ENCODE results near the gene WNT9A. TPM values are rescaled to one million over a fixed set of nuclear protein-coding genes. Genes with fewer than 3 reads are reported as not detected.

The WNT9A gene
- total RNA-seq, 2 donors from 2014 or later, result 1.2 to 1.7 TPM

GRCh38 chr1:227952374-227953021, 4.8 kb upstream of the WNT9A start:
- no peak overlapping the region for H3K27ac ChIP-seq (ENCODE audit: low read depth, low read length)
- WGBS, 2 experiments (ENCODE audit: insufficient coverage in 1 of 2, insufficient read length in 1 of 2), result 85 to 93% methylated on average over 12 to 18 of the region's 18 CpGs
- no peak for TF ChIP-seq CTCF (conservative IDR thresholded peaks at IDR 0.05)

GRCh38 chr1:227951624-227952373, 4.1 kb upstream of the WNT9A start:
- TF ChIP-seq CTCF (conservative IDR thresholded peaks at IDR 0.05), result no peak
- H3K27ac Mint-ChIP-seq, result no peak overlapping the region
- peaks cover 5% of the 10 kb centered on the region for H3K4me1 Mint-ChIP-seq
- 91 to 93% methylated on average over 6 to 9 of the region's 9 CpGs for WGBS, 2 experiments (ENCODE audit: insufficient coverage in 1 of 2, insufficient read length in 1 of 2)
- no peaks in the 10 kb centered on the region for H3K4me1 ChIP-seq (ENCODE audit: control insufficient read depth, insufficient read depth, low read length)
- H3K9me3 ChIP-seq (ENCODE audit: control insufficient read depth, low read length), result peaks cover 15% of the 10 kb centered on the region
- no peak overlapping the region for H3K27ac ChIP-seq (ENCODE audit: low read depth, low read length)
- peaks cover 70% of the 10 kb centered on the region for H3K27me3 Mint-ChIP-seq (ENCODE audit: insufficient read depth)
- no peaks in the 10 kb centered on the region for H3K36me3 ChIP-seq (ENCODE audit: control insufficient read depth, insufficient read depth, low read length)
- peaks cover 3% of the 10 kb centered on the region for H3K9me3 Mint-ChIP-seq
- no peaks in the 10 kb centered on the region for H3K36me3 Mint-ChIP-seq (ENCODE audit: low read depth)
- no peak overlapping the region for H3K4me3 ChIP-seq (ENCODE audit: low read length)
- H3K9ac ChIP-seq (ENCODE audit: extremely low read depth, low read length, poor library complexity, severe bottlenecking), result no peak overlapping the region
- DNase-seq, result peak; percentile 15
- no peak overlapping the region for H3K4me3 Mint-ChIP-seq
- H3K27me3 ChIP-seq (ENCODE audit: control insufficient read depth, insufficient read depth, low read length, poor library complexity, severe bottlenecking), result peaks cover 37% of the 10 kb centered on the region

More at GRCh38 chr1:227952374-227953021, 4.8 kb upstream of the WNT9A start:
- peaks cover 70% of the 10 kb centered on the region for H3K27me3 Mint-ChIP-seq (ENCODE audit: insufficient read depth)
- peaks cover 3% of the 10 kb centered on the region for H3K9me3 Mint-ChIP-seq
- H3K36me3 Mint-ChIP-seq (ENCODE audit: low read depth), result no peaks in the 10 kb centered on the region
- H3K9ac ChIP-seq (ENCODE audit: extremely low read depth, low read length, poor library complexity, severe bottlenecking), result no peak overlapping the region
- no peak overlapping the region for H3K27ac Mint-ChIP-seq
- H3K4me3 ChIP-seq (ENCODE audit: low read length), result no peak overlapping the region
- no peaks in the 10 kb centered on the region for H3K4me1 ChIP-seq (ENCODE audit: control insufficient read depth, insufficient read depth, low read length)
- H3K36me3 ChIP-seq (ENCODE audit: control insufficient read depth, insufficient read depth, low read length), result no peaks in the 10 kb centered on the region
- peak; percentile 31 for DNase-seq
- H3K4me3 Mint-ChIP-seq, result no peak overlapping the region
- H3K4me1 Mint-ChIP-seq, result peaks cover 3% of the 10 kb centered on the region
- peaks cover 15% of the 10 kb centered on the region for H3K9me3 ChIP-seq (ENCODE audit: control insufficient read depth, low read length)
- H3K27me3 ChIP-seq (ENCODE audit: control insufficient read depth, insufficient read depth, low read length, poor library complexity, severe bottlenecking), result peaks cover 31% of the 10 kb centered on the region

- no peak overlapping the region for H3K27ac ChIP-seq (ENCODE audit: low read depth, low read length)
- Mint-ChIP-seq H3K4me3 (no peak overlapping the region), H3K27ac (no peak overlapping the region), H3K27me3 (ENCODE audit: insufficient read depth) (peaks cover 63% of the 10 kb centered on the region), H3K9me3 (peaks cover 3% of the 10 kb centered on the region), H3K4me1 (peaks cover 5% of the 10 kb centered on the region), H3K36me3 (ENCODE audit: low read depth) (no peaks in the 10 kb centered on the region)
- H3K9ac ChIP-seq (ENCODE audit: extremely low read depth, low read length, poor library complexity, severe bottlenecking), result no peak overlapping the region
- DNase-seq, result no peak
- no peaks in the 10 kb centered on the region for H3K36me3 ChIP-seq (ENCODE audit: control insufficient read depth, insufficient read depth, low read length)
- WGBS, 2 experiments (ENCODE audit: insufficient coverage in 1 of 2, insufficient read length in 1 of 2), result 88 to 93% methylated on average over 5 to 8 of the region's 8 CpGs
- H3K4me3 ChIP-seq (ENCODE audit: low read length), result no peak overlapping the region
- peaks cover 32% of the 10 kb centered on the region for H3K27me3 ChIP-seq (ENCODE audit: control insufficient read depth, insufficient read depth, low read length, poor library complexity, severe bottlenecking)
- H3K4me1 ChIP-seq (ENCODE audit: control insufficient read depth, insufficient read depth, low read length), result no peaks in the 10 kb centered on the region
- TF ChIP-seq CTCF (conservative IDR thresholded peaks at IDR 0.05), result no peak
- peaks cover 12% of the 10 kb centered on the region for H3K9me3 ChIP-seq (ENCODE audit: control insufficient read depth, low read length)
Measured at GRCh38 chr1:227950735-227951346, 3.1 kb upstream of the WNT9A start.

All from endodermal cell (in vitro differentiated cells).